ENCODE measurements around the gene HINT1.

HINT1 gene

DNA sequence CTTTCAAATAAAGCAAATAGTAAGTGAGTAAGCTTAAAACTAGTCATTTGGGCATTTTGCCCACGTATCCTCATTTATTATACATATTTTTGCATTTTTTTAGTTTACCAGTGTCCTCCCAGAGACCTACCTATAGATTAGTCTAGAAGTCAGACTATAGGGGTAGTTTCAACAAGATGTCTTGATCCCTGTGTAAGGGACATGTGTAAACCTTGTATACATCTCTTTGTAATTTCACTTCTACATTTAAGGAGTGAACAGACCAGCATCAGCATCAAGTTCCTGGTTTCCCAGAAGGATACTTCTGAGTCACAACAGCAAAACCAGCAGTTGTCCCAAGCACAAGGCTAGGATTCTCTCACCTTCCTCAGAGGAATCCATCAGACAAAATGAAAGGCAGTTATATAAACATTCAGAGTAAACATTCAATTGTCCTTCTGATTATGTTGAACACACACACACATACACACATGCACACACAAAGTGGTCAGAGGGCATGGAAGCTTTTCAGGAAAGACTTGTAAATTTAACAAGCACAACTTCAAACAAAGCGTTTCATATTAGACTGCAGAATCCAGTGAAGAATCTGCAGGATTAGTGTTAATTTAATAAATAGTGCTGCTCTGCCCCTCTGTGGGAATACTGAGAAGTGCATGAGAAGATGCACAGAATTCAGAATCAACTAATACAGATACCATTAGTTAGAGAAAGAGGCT, 55.4 kb downstream of the HINT1 start:
- DNase-seq (ENCODE audit: low spot score), result peak; percentile 48
